ENCODE measurements around the gene BPIFB2.

Gene BPIFB2

DNA sequence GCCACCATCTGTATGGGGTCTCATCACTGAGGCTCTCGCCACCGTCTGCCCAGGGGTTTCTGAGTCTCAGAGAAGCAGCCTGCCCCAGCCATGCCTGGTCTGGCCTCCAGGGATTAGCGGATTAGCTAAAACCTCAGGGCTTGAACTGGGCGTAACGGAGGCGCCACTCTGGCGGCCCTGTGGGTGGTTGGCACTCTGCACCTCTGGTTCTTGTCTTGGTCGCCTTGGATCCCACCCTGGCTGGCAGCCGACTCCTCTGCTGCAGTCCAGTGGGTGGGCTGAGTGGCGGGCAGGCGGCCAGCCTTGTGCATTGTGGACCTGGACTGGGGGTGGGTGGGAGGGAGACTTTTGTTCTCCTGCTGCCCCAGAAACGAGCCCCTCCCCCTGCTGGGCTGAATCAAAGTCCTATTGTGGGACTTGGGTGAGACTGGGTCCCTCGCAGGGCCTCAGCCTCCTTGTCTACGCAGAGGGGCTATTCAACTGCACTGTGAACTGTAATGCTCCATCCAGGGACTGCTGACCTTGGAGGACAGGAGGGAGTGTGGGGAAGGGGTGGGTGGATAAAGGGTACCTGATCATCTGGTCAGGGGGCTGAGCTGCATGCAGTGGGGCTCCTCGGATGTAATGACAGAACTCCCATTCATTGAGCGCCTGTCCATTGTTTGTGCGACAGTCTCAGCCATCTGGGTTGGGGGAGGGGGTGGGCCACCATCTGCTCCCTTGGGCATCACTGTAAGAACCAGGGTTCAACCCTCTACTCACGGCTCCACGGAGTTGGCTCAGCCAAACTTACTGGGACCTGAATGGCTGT is 27.2 kb upstream of the BPIFB2 start:
- DNase-seq: no peak
- no peaks in the 10 kb centered on the region for H3K36me3 ChIP-seq (replicated peaks)
- in situ Hi-C loops (cut with HindIII; ENCODE audit: low pct_ligation_motif_present, low sequenced_read_pairs): no loop called here
- H3K27ac ChIP-seq: no peak overlapping the region
- TF ChIP-seq, protein P1, sequence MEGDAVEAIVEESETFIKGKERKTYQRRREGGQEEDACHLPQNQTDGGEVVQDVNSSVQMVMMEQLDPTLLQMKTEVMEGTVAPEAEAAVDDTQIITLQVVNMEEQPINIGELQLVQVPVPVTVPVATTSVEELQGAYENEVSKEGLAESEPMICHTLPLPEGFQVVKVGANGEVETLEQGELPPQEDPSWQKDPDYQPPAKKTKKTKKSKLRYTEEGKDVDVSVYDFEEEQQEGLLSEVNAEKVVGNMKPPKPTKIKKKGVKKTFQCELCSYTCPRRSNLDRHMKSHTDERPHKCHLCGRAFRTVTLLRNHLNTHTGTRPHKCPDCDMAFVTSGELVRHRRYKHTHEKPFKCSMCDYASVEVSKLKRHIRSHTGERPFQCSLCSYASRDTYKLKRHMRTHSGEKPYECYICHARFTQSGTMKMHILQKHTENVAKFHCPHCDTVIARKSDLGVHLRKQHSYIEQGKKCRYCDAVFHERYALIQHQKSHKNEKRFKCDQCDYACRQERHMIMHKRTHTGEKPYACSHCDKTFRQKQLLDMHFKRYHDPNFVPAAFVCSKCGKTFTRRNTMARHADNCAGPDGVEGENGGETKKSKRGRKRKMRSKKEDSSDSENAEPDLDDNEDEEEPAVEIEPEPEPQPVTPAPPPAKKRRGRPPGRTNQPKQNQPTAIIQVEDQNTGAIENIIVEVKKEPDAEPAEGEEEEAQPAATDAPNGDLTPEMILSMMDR (IDR thresholded peaks at IDR 0.05; ENCODE audit: low read depth, low read length, missing control alignments): no peak
- no peak overlapping the region for H3K4me3 ChIP-seq (ENCODE audit: low read depth, low read length)
- H3K27me3 ChIP-seq (replicated peaks): no peaks in the 10 kb centered on the region

DNA sequence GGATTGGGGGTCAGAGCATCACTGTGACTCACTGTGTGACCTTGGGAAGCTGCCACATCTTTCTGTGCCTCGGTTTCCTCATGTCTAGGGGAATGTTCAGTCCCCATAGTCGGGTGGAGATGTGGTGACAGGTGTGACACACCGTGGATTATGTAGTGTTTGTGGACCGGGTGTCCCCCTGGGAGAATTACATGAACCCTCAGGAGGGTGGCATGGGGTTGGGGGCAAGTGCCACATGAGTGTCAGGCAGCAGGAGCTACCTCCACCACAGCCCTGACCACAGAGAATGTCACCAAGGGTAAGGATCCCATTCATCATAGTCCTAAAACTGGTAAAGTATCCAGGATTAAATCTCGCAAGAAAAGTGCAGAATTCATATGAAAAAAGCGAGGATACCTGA is 26.5 kb upstream of the BPIFB2 start:
- Histone ChIP-seq H3K4me3 (ENCODE audit: low read depth, low read length) (no peak overlapping the region), H3K27ac (no peak overlapping the region), H3K36me3 (replicated peaks) (no peaks in the 10 kb centered on the region), H3K27me3 (replicated peaks) (no peaks in the 10 kb centered on the region)
- in situ Hi-C loops (cut with HindIII; ENCODE audit: low pct_ligation_motif_present, low sequenced_read_pairs): no loop called here
- DNase-seq: no peak
- TF ChIP-seq, protein P1 (IDR thresholded peaks at IDR 0.05; ENCODE audit: low read depth, low read length, missing control alignments): no peak

DNA sequence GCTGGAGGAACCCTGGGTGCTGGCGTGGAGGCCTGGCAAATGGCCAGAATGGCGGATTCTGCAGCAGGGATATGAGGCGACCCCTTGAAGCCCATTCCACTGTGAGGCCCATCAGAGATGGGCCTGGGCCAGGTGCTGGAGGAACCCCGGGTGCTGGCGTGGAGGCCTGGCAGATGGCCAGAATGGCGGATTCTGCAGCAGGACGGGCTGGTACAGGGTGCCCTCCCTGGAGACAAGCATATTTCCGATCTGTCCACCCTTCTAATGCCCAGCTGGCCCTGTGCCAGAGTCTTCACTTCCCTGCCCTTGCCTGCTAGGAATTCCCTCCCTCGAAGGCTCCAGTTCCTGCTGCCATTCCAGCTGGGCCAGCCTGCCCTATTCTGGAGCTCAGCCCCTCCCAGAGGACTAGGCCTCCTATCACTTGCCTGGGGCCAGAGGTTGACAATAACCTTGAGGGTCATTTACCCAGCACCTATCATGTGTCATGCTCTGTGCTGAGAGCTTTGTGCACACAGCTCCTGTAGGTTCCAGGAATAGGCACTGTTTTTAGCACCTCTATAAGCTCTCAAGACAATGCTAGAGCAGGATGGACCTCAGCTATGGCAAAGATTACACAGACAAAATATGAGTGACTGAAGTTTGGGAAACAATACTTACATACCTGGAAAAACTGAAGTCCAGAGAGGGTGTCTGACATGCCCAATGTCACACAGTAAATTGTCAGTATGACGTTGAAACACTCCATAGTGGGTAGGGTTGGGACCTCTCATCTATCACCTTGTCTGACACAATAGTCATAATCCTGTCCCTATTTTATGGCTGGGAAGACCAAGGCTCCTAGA is 24.7 kb upstream of the BPIFB2 start:
- no peaks in the 10 kb centered on the region for H3K27me3 ChIP-seq (replicated peaks)
- H3K27ac ChIP-seq: no peak overlapping the region
- in situ Hi-C loops (cut with HindIII; ENCODE audit: low pct_ligation_motif_present, low sequenced_read_pairs): no loop called here
- no peak overlapping the region for H3K4me3 ChIP-seq (ENCODE audit: low read depth, low read length)
- TF ChIP-seq, protein P1 (IDR thresholded peaks at IDR 0.05; ENCODE audit: low read depth, low read length, missing control alignments): no peak
- no peaks in the 10 kb centered on the region for H3K36me3 ChIP-seq (replicated peaks)
- no peak for DNase-seq

DNA sequence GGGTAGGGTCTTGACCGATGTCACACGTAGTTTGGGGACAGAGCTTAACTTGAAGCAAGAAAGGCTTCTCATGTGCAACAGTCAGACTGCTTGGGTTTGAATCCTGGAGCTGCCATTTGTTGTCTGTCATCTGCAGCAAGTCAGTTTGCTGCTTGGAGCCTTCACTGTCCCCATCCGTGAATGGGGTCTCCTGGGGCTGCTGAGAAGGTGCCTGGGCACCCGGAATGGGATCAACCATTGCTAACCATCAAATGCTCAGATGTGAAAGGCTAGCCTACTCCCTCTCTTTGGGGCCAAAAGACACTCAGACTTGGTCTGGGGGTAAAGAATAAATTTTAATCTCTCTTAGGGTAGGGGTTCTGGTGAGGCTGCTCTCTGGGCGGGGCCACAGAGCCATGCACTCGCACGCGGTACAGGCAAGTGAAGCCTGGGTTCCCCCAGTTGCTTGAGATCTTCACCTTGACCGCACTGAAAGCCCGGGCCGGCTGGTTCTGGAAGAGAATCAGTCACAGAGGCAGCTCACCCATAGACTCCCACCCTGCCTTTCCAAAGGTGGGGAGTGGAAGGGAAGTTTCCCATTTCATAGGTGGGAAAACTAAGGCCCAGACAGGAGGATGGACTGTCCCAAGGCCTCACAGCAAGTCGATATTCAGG is 23.9 kb upstream of the BPIFB2 start:
- TF ChIP-seq, protein P1 (IDR thresholded peaks at IDR 0.05; ENCODE audit: low read depth, low read length, missing control alignments): no peak
- DNase-seq: no peak
- no peaks in the 10 kb centered on the region for H3K27me3 ChIP-seq (replicated peaks)
- no peaks in the 10 kb centered on the region for H3K36me3 ChIP-seq (replicated peaks)
- H3K4me3 ChIP-seq (ENCODE audit: low read depth, low read length): no peak overlapping the region
- H3K27ac ChIP-seq: no peak overlapping the region
- in situ Hi-C loops (cut with HindIII; ENCODE audit: low pct_ligation_motif_present, low sequenced_read_pairs): no loop called here

DNA sequence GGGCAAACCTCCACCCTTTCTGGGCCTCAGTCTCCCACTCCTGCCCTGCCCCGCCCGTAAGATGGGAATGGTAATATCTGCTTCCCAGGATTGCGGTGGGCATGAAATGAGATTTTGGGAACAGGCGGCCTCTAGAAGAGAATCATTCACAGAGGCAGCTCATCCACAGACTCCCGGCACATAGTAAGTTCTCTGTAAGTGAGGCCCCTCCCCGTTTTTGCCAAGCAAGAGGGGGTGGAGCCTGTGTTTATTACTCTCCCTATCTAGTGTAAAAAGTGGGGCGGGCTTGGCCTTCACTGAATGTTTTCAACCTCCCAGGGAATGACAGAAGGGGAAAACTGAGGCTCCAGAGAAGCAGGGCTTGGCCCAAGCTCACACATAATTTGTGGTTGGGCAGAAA is 23.3 kb upstream of the BPIFB2 start:
- Histone ChIP-seq H3K27me3 (replicated peaks) (no peaks in the 10 kb centered on the region), H3K27ac (no peak overlapping the region), H3K36me3 (replicated peaks) (no peaks in the 10 kb centered on the region), H3K4me3 (ENCODE audit: low read depth, low read length) (no peak overlapping the region)
- TF ChIP-seq, protein P1 (IDR thresholded peaks at IDR 0.05; ENCODE audit: low read depth, low read length, missing control alignments): no peak
- DNase-seq: no peak
- in situ Hi-C loops (cut with HindIII; ENCODE audit: low pct_ligation_motif_present, low sequenced_read_pairs): no loop called here
